Transverse colon (tissue), 4 donors: Measurements from ENCODE around the gene ABCC11.

Source experiments
- EP300 ChIP-seq: sonication (generic); formaldehyde crosslinking; IDR thresholded peaks from one replicate; pipeline ENCODE4 v1.6.1; 2017; ENCODE audit warnings: antibody characterized with exemption, low read depth
- POLR2AphosphoS5 ChIP-seq, 3 donors: sonication (generic); formaldehyde crosslinking; IDR thresholded peaks; one replicate each; pipeline ENCODE4 v1.6.1; 2016; ENCODE audit warnings: antibody characterized with exemption in 3 of 3
- TF ChIP-seq, protein P1 (sequence below), 5 experiments: fragments of 200-600 bp in 3 of 5; fragments of 450-650 bp in 2 of 5; sonication (generic) in 3 of 5; IDR thresholded peaks; 1 replicate in 2 of 5; 2 replicates in 3 of 5; pipeline ENCODE4 v1.5.1; 2016 to 2017; ENCODE audit warnings: antibody characterized with exemption in 5 of 5, inconsistent platforms in 3 of 5, mild to moderate bottlenecking in 2 of 5, moderate library complexity in 1 of 5

GRCh38 chr16:48217708-48218107, 29.6 kb downstream of the ABCC11 start:
- TF ChIP-seq, protein P1, sequence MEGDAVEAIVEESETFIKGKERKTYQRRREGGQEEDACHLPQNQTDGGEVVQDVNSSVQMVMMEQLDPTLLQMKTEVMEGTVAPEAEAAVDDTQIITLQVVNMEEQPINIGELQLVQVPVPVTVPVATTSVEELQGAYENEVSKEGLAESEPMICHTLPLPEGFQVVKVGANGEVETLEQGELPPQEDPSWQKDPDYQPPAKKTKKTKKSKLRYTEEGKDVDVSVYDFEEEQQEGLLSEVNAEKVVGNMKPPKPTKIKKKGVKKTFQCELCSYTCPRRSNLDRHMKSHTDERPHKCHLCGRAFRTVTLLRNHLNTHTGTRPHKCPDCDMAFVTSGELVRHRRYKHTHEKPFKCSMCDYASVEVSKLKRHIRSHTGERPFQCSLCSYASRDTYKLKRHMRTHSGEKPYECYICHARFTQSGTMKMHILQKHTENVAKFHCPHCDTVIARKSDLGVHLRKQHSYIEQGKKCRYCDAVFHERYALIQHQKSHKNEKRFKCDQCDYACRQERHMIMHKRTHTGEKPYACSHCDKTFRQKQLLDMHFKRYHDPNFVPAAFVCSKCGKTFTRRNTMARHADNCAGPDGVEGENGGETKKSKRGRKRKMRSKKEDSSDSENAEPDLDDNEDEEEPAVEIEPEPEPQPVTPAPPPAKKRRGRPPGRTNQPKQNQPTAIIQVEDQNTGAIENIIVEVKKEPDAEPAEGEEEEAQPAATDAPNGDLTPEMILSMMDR (IDR thresholded peaks at IDR 0.05): no peak
- TF ChIP-seq POLR2AphosphoS5 (IDR thresholded peaks at IDR 0.05): no peak
- no peak for TF ChIP-seq EP300
